ENCODE results near the gene DGKQ. TPM values are rescaled to one million over a fixed set of nuclear protein-coding genes. Genes with fewer than 3 reads are reported as not detected.

DGKQ gene
- total and polyA plus RNA-seq, 2 of the 13 experiments (the other 11 are each of a cell fraction or from before 2014, with no cell fraction given) = 4.5 to 7.2 TPM

- no peak for TF ChIP-seq ZNF737 (CRISPR knock-in tag; IDR thresholded peaks at IDR 0.05; ENCODE audit: borderline replicate concordance)
- no peak for TF ChIP-seq KLF15 (CRISPR knock-in tag; IDR thresholded peaks at IDR 0.05; ENCODE audit: borderline replicate concordance)
- no peak; the same call in 1 of the 2 replicates for TF ChIP-seq ZZZ3 (CRISPR knock-in tag; IDR thresholded peaks at IDR 0.05; ENCODE audit: borderline replicate concordance)
- TF ChIP-seq TOE1 (CRISPR knock-in tag; IDR thresholded peaks at IDR 0.05) = no peak; the same call in 1 of the 2 replicates
- no peak; the same call in 1 of the 2 replicates for TF ChIP-seq ZKSCAN5 (CRISPR knock-in tag; IDR thresholded peaks at IDR 0.05)
- TF ChIP-seq THAP8 (CRISPR knock-in tag; IDR thresholded peaks at IDR 0.05; ENCODE audit: borderline replicate concordance) = no peak
- no peak for TF ChIP-seq BCLAF1 (IDR thresholded peaks at IDR 0.05)
- no peak for TF ChIP-seq TEF (CRISPR knock-in tag; IDR thresholded peaks at IDR 0.05)
- TF ChIP-seq ZNF24 (IDR thresholded peaks at IDR 0.05) = no peak
- TF ChIP-seq AHR (CRISPR knock-in tag; IDR thresholded peaks at IDR 0.05) = peak; percentile 23; the same call in 1 of the 2 replicates
- TF ChIP-seq BRCA1 (CRISPR knock-in tag; IDR thresholded peaks at IDR 0.05) = peak; percentile 80
- TF ChIP-seq MXD4 (CRISPR knock-in tag; IDR thresholded peaks at IDR 0.05) = peak; percentile 74; the same call in 1 of the 2 replicates
- TF ChIP-seq ZMYM2 (CRISPR knock-in tag; IDR thresholded peaks at IDR 0.05) = no peak
- 0 out of 2 replicates have a peak, but pooled peaks have one; percentile 14 for TF ChIP-seq STAT6 (CRISPR knock-in tag; IDR thresholded peaks at IDR 0.05; ENCODE audit: borderline replicate concordance)
- TF ChIP-seq NCOA2 (CRISPR knock-in tag; IDR thresholded peaks at IDR 0.05) = peak; percentile 14; the same call in 1 of the 2 replicates
- TF ChIP-seq PAWR (CRISPR knock-in tag; IDR thresholded peaks at IDR 0.05; ENCODE audit: borderline replicate concordance) = no peak
- TF ChIP-seq ZNF891 (CRISPR knock-in tag; IDR thresholded peaks at IDR 0.05) = no peak
- TF ChIP-seq SALL2 (CRISPR knock-in tag; IDR thresholded peaks at IDR 0.05) = no peak
- peak; percentile 58 for TF ChIP-seq BRD4 (CRISPR knock-in tag; IDR thresholded peaks at IDR 0.05)
- no peak; the same call in none of the 2 replicates for TF ChIP-seq HOXA3 (CRISPR knock-in tag; IDR thresholded peaks at IDR 0.05)
- no peak for TF ChIP-seq ZNF670 (CRISPR knock-in tag; IDR thresholded peaks at IDR 0.05; ENCODE audit: borderline replicate concordance)
- TF ChIP-seq NR2C2 (CRISPR knock-in tag; IDR thresholded peaks at IDR 0.05; ENCODE audit: borderline replicate concordance) = no peak; the same call in 1 of the 2 replicates
- TF ChIP-seq KAT8 (CRISPR knock-in tag; IDR thresholded peaks at IDR 0.05) = no peak; the same call in 1 of the 2 replicates
Measured at GRCh38 chr4:993111-994029, 20.0 kb upstream of the DGKQ start, which contains the start of gene SLC26A1 (continued).
